Suprapubic skin (tissue), 4 donors: Measurements from ENCODE around the gene IDH3A. TPM values are rescaled to one million over a fixed set of nuclear protein-coding genes. Genes with fewer than 3 reads are reported as not detected.

Experiments
- DNase-seq, 2 donors: peaks; one replicate each; pipeline ENCODE4 v3.0.0-alpha.2; 2019; ENCODE audit warnings: low spot score in 2 of 2
- H3K27ac ChIP-seq: fragments of 200-600 bp; sonication (generic); one replicate; pipeline ENCODE4 v1.5.1; 2019
- H3K27me3 ChIP-seq: fragments of 200-600 bp; sonication (generic); one replicate; pipeline ENCODE4 v1.5.1; 2019
- H3K36me3 ChIP-seq: fragments of 200-600 bp; sonication (generic); one replicate; pipeline ENCODE4 v1.5.1; 2019
- H3K4me1 ChIP-seq: fragments of 200-600 bp; sonication (generic); one replicate; pipeline ENCODE4 v1.5.1; 2019
- H3K4me3 ChIP-seq: fragments of 200-600 bp; sonication (generic); one replicate; pipeline ENCODE4 v1.5.1; 2019; ENCODE audit warnings: mild to moderate bottlenecking
- H3K9me3 ChIP-seq: fragments of 200-600 bp; sonication (generic); one replicate; pipeline ENCODE4 v1.5.1; 2019
- CTCF ChIP-seq, 2 donors: fragments of 200-600 bp in 1 of 2; fragments of 450-650 bp in 1 of 2; sonication (generic) in 1 of 2; IDR thresholded peaks; one replicate each; pipeline ENCODE4 v1.5.1; 2016 to 2019; ENCODE audit warnings: antibody characterized with exemption in 2 of 2, mild to moderate bottlenecking in 1 of 2, moderate library complexity in 1 of 2
- EP300 ChIP-seq: sonication (generic); formaldehyde crosslinking; IDR thresholded peaks from one replicate; pipeline ENCODE4 v1.6.1; 2017; ENCODE audit warnings: antibody characterized with exemption
- POLR2A ChIP-seq, 2 donors: fragments of 450-650 bp; IDR thresholded peaks; one replicate each; pipeline ENCODE4 v1.6.1; 2017; ENCODE audit warnings: antibody characterized with exemption in 2 of 2, mild to moderate bottlenecking in 2 of 2, moderate library complexity in 2 of 2
- POLR2AphosphoS5 ChIP-seq, 3 donors: sonication (generic); formaldehyde crosslinking; IDR thresholded peaks; one replicate each; pipeline ENCODE4 v1.6.1; 2017; ENCODE audit warnings: antibody characterized with exemption in 3 of 3
- WGBS: methylation state at CpG from one replicate; pipeline ENCODE4 v1.1.5; 2018; 5-methylcytosine and 5-hydroxymethylcytosine counted together
- total RNA-seq, 4 donors: library from RNA; depleted of rRNA; stranded (reverse); fragments of >200 nt; gene quantifications; one replicate each; pipeline ENCODE4 v1.1.0, GENCODE V29; 2016

IDH3A gene
- total RNA-seq, 4 donors from 2014 or later = 55.1 to 82.5 (median 55.8) TPM

- Histone ChIP-seq H3K36me3 (no peaks in the 10 kb centered on the region), H3K27ac (peak overlapping the region; percentile 79), H3K27me3 (no peaks in the 10 kb centered on the region), H3K4me3 (no peak overlapping the region), H3K4me1 (peaks cover 96% of the 10 kb centered on the region), H3K9me3 (no peaks in the 10 kb centered on the region)
- 51% methylated on average over 9 of the region's 9 CpGs for WGBS
- TF ChIP-seq CTCF (IDR thresholded peaks at IDR 0.05) = no peak
- no peak for TF ChIP-seq POLR2A (IDR thresholded peaks at IDR 0.05)
- TF ChIP-seq EP300 = no peak
- no peak for TF ChIP-seq POLR2AphosphoS5 (IDR thresholded peaks at IDR 0.05)
- DNase-seq = peak; percentile 60 to 70
Observed at GRCh38 chr15:78209646-78210348, 60.6 kb downstream of the IDH3A start.

- no peak overlapping the region for H3K4me3 ChIP-seq
- no peaks in the 10 kb centered on the region for H3K9me3 ChIP-seq
- DNase-seq = peak in 1 of 2 donors; percentile 15
- TF ChIP-seq POLR2A (IDR thresholded peaks at IDR 0.05) (no peak), CTCF (IDR thresholded peaks at IDR 0.05) (no peak), POLR2AphosphoS5 (IDR thresholded peaks at IDR 0.05) (no peak), EP300 (no peak)
- WGBS = 53% methylated on average over 5 of the region's 5 CpGs
- H3K27me3 ChIP-seq = no peaks in the 10 kb centered on the region
- no peaks in the 10 kb centered on the region for H3K36me3 ChIP-seq
- H3K4me1 ChIP-seq = peaks cover 96% of the 10 kb centered on the region
- peak overlapping the region; percentile 79 for H3K27ac ChIP-seq
Observed at GRCh38 chr15:78210349-78210717, 61.2 kb downstream of the IDH3A start.

GRCh38 chr15:78211189-78211921, 62.2 kb downstream of the IDH3A start:
- peaks cover 97% of the 10 kb centered on the region for H3K4me1 ChIP-seq
- no peak overlapping the region for H3K4me3 ChIP-seq
- 56% methylated on average over 12 of the region's 12 CpGs for WGBS
- no peaks in the 10 kb centered on the region for H3K27me3 ChIP-seq
- TF ChIP-seq POLR2A (IDR thresholded peaks at IDR 0.05) (no peak), EP300 (no peak), CTCF (IDR thresholded peaks at IDR 0.05) (no peak), POLR2AphosphoS5 (IDR thresholded peaks at IDR 0.05) (no peak)
- H3K36me3 ChIP-seq = no peaks in the 10 kb centered on the region
- no peaks in the 10 kb centered on the region for H3K9me3 ChIP-seq
- peak; percentile 23 to 53 for DNase-seq
- H3K27ac ChIP-seq = peak overlapping the region; percentile 79

GRCh38 chr15:78212008-78212407, 62.8 kb downstream of the IDH3A start:
- peak; percentile 8 to 39 for DNase-seq
- peak overlapping the region; percentile 79 for H3K27ac ChIP-seq

More at GRCh38 chr15:78212008-78212407, 62.8 kb downstream of the IDH3A start:
- 82% methylated on average over 10 of the region's 10 CpGs for WGBS
- Histone ChIP-seq H3K27me3 (no peaks in the 10 kb centered on the region), H3K36me3 (no peaks in the 10 kb centered on the region), H3K4me1 (peaks cover 97% of the 10 kb centered on the region), H3K4me3 (peak overlapping the region; percentile 13), H3K9me3 (no peaks in the 10 kb centered on the region)
- no peak for TF ChIP-seq POLR2A (IDR thresholded peaks at IDR 0.05)
- TF ChIP-seq CTCF (IDR thresholded peaks at IDR 0.05) = no peak
- TF ChIP-seq POLR2AphosphoS5 (IDR thresholded peaks at IDR 0.05) = no peak
- TF ChIP-seq EP300 = no peak
